22Rv1 (cell line): Measurements from ENCODE around the gene SMC6.

Experiments used
- H3K27ac ChIP-seq: fragments of 450-650 bp; 2 replicates; pipeline ENCODE4 v1.5.1; 2017
- ZFX ChIP-seq: fragments of 450-650 bp; IDR thresholded peaks from 2 replicates; pipeline ENCODE4 v1.6.1; 2017; ENCODE audit warnings: antibody characterized with exemption, borderline replicate concordance
- TF ChIP-seq, protein P1 (sequence below): fragments of 450-650 bp; IDR thresholded peaks from 2 replicates; pipeline ENCODE4 v1.5.1; 2017; ENCODE audit warnings: mild to moderate bottlenecking

SMC6 gene

DNA sequence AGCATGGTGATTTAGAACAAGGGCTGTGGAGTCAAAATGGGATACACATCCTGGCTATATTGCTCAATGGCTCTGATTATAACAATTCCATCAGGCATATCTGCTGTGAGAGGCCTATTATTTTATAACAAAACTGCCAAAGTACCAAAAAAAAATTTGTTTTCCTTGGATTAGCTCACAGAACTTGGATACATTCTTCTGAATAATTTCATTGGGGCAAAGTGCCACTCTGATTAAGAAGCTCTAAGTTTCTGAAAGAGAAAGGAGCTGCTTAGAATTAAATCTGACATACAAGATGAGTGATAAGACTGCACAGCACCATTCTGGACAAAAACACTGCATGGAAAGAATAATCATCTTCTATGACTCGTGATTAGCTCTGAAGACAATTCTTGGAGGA is 85.7 kb downstream of the SMC6 start:
- no peak overlapping the region for H3K27ac ChIP-seq
- TF ChIP-seq, protein P1, sequence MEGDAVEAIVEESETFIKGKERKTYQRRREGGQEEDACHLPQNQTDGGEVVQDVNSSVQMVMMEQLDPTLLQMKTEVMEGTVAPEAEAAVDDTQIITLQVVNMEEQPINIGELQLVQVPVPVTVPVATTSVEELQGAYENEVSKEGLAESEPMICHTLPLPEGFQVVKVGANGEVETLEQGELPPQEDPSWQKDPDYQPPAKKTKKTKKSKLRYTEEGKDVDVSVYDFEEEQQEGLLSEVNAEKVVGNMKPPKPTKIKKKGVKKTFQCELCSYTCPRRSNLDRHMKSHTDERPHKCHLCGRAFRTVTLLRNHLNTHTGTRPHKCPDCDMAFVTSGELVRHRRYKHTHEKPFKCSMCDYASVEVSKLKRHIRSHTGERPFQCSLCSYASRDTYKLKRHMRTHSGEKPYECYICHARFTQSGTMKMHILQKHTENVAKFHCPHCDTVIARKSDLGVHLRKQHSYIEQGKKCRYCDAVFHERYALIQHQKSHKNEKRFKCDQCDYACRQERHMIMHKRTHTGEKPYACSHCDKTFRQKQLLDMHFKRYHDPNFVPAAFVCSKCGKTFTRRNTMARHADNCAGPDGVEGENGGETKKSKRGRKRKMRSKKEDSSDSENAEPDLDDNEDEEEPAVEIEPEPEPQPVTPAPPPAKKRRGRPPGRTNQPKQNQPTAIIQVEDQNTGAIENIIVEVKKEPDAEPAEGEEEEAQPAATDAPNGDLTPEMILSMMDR = no peak
- TF ChIP-seq ZFX = no peak

GRCh38 chr2:17664534-17664933 is 89.1 kb downstream of the SMC6 start:
- TF ChIP-seq ZFX = no peak
- TF ChIP-seq, protein P1 = no peak
- H3K27ac ChIP-seq = no peak overlapping the region

- TF ChIP-seq, protein P1 = no peak
- no peak for TF ChIP-seq ZFX
- H3K27ac ChIP-seq = no peak overlapping the region
Observed at GRCh38 chr2:17662723-17663122, 90.9 kb downstream of the SMC6 start.

- no peak overlapping the region for H3K27ac ChIP-seq
- TF ChIP-seq ZFX = no peak
- TF ChIP-seq, protein P1 = no peak
Observed at GRCh38 chr2:17661460-17661859, 92.2 kb downstream of the SMC6 start.

- no peak overlapping the region for H3K27ac ChIP-seq
- TF ChIP-seq ZFX = no peak
- TF ChIP-seq, protein P1 = no peak
Observed at GRCh38 chr2:17660219-17660618, 93.4 kb downstream of the SMC6 start.

- TF ChIP-seq, protein P1 = no peak
- no peak for TF ChIP-seq ZFX
- H3K27ac ChIP-seq = no peak overlapping the region
Observed at GRCh38 chr2:17658251-17658843, 95.3 kb downstream of the SMC6 start.

DNA sequence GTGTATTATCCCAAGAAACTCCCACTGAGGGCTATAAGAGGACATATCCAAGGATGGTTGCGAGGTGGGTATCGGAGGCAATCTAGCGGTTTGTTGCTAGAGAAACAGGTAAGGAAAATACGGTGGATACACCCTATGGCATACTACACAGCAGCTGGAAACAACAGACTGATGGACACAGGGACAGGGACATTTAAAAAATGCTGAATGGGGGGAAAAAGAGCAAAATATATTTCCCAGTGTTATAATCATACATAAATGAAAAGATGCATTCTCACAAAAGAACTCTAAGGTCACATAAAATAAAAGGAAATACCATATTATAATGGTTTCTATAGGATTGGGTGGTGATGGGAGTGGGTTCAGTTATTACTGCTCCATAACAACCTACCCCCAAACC is 95.9 kb downstream of the SMC6 start:
- H3K27ac ChIP-seq = no peak overlapping the region

More for the DNA sequence above, 95.9 kb downstream of the SMC6 start:
- no peak for TF ChIP-seq ZFX
- TF ChIP-seq, protein P1 = no peak
